G401 (cell line): ENCODE results near the gene PKNOX2. TPM values are rescaled to one million over a fixed set of nuclear protein-coding genes. Genes with fewer than 3 reads are reported as not detected.

Experiments used
- DNase-seq: peaks from one replicate; pipeline ENCODE4 v3.0.0-alpha.2; 2015; ENCODE audit warnings: low spot score
- in situ Hi-C: cut with HindIII; loops from 2 replicates; pipeline ENCODE4 v1.10.0; 2016; ENCODE audit warnings: low sequenced_read_pairs, mixed read lengths
- total RNA-seq: library from RNA; depleted of rRNA; stranded (reverse); fragments of >200 nt; shearing (Covaris generic); gene quantifications from 2 replicates; pipeline ENCODE4 v1.2.3, GENCODE V29; 2014

Gene PKNOX2
- total RNA-seq, 1 experiment from 2014 or later = 4.6 TPM

GRCh38 chr11:125357551-125357950 is 193.0 kb downstream of the PKNOX2 start:
- in situ Hi-C loops = no loop called here
- DNase-seq = no peak

GRCh38 chr11:125358254-125358840 is 193.8 kb downstream of the PKNOX2 start:
- in situ Hi-C loops = no loop called here
- DNase-seq = no peak

GRCh38 chr11:125359130-125359529 is 194.6 kb downstream of the PKNOX2 start:
- no peak for DNase-seq
- in situ Hi-C loops = no loop called here

GRCh38 chr11:125360066-125360465 is 195.5 kb downstream of the PKNOX2 start:
- in situ Hi-C loops = no loop called here
- DNase-seq = no peak

GRCh38 chr11:125364121-125364826 is 199.7 kb downstream of the PKNOX2 start:
- in situ Hi-C loops = no loop called here
- no peak for DNase-seq

- in situ Hi-C loops = no loop called here
- no peak for DNase-seq
Measured at GRCh38 chr11:125365196-125365931, 200.8 kb downstream of the PKNOX2 start.

- in situ Hi-C loops = no loop called here
- DNase-seq = no peak
Measured at GRCh38 chr11:125367710-125368109, 203.2 kb downstream of the PKNOX2 start.

- in situ Hi-C loops = no loop called here
- no peak for DNase-seq
Measured at GRCh38 chr11:125368757-125369156, 204.2 kb downstream of the PKNOX2 start.

- in situ Hi-C loops = no loop called here
- DNase-seq = no peak
Measured at GRCh38 chr11:125369808-125370207, 205.3 kb downstream of the PKNOX2 start.

- in situ Hi-C loops = no loop called here
- peak; percentile 37 for DNase-seq
Measured at GRCh38 chr11:125370561-125371389, 206.2 kb downstream of the PKNOX2 start.

GRCh38 chr11:125371431-125371935 is 206.9 kb downstream of the PKNOX2 start:
- in situ Hi-C loops = no loop called here
- DNase-seq = peak; percentile 76

GRCh38 chr11:125372088-125372487 is 207.5 kb downstream of the PKNOX2 start:
- DNase-seq = no peak
- in situ Hi-C loops = no loop called here

- no peak for DNase-seq
- in situ Hi-C loops = no loop called here
Measured at GRCh38 chr11:125372911-125373310, 208.4 kb downstream of the PKNOX2 start.

GRCh38 chr11:125373426-125374391 is 209.2 kb downstream of the PKNOX2 start:
- in situ Hi-C loops = no loop called here

GRCh38 chr11:125374398-125374797 is 209.8 kb downstream of the PKNOX2 start:
- no peak for DNase-seq
- in situ Hi-C loops = no loop called here

More at GRCh38 chr11:125373426-125374391, 209.2 kb downstream of the PKNOX2 start:
- DNase-seq = no peak

GRCh38 chr11:125375146-125375545 is 210.6 kb downstream of the PKNOX2 start:
- in situ Hi-C loops = no loop called here
- peak; percentile 29 for DNase-seq

- peak; percentile 99 for DNase-seq
- in situ Hi-C loops = no loop called here
Measured at GRCh38 chr11:125376117-125376516, 211.6 kb downstream of the PKNOX2 start.

- peak; percentile 71 for DNase-seq
- in situ Hi-C loops = no loop called here
Measured at GRCh38 chr11:125376856-125377255, 212.3 kb downstream of the PKNOX2 start.
